ENCODE data around the gene KCNQ1. TPM values are rescaled to one million over a fixed set of nuclear protein-coding genes. Genes with fewer than 3 reads are reported as not detected.

The KCNQ1 gene
- total RNA-seq, 1 experiment from 2014 or later: 10.7 TPM

GRCh38 chr11:2588809-2589537 is 144.2 kb downstream of the KCNQ1 start:
- DNase-seq (ENCODE audit: low read depth, low spot score) (no peak), ATAC-seq (no peak)
- intact Hi-C loops (cut with micrococcal nuclease): no loop called here
- Histone ChIP-seq H3K9ac (ENCODE audit: low read length) (no peak overlapping the region), H3K27ac (ENCODE audit: low read depth, low read length) (no peak overlapping the region), H3K27me3 (ENCODE audit: insufficient read depth, low read length) (no peaks in the 10 kb centered on the region), H3K4me1 (ENCODE audit: control insufficient read depth in 1 of 2, insufficient read depth in 2 of 2, low read length in 2 of 2) (no peaks in the 10 kb centered on the region), H3K9me2 (ENCODE audit: insufficient read depth) (no peaks in the 10 kb centered on the region), H4K20me1 (ENCODE audit: insufficient read depth) (no peaks in the 10 kb centered on the region), H3K9me3 (ENCODE audit: control insufficient read depth in 1 of 2, insufficient read depth in 1 of 2, low read depth in 1 of 2, low read length in 2 of 2) (peaks cover 0 to 2% of the 10 kb centered on the region in 2 experiments; a peak in 1 of 4 replicates), H3K79me2 (ENCODE audit: insufficient read depth, low read length) (no peaks in the 10 kb centered on the region), H2AFZ (ENCODE audit: low read depth, low read length, poor library complexity, severe bottlenecking) (no peak overlapping the region), H3K4me2 (ENCODE audit: low read length) (no peak overlapping the region), H3K36me3 (ENCODE audit: control insufficient read depth in 1 of 2, insufficient read depth in 2 of 2, low read length in 2 of 2) (no peaks in the 10 kb centered on the region), H3K4me3 (replicated peaks in 1 of 2; ENCODE audit: low read depth in 1 of 2, low read length in 2 of 2) (no peak overlapping the region)
- ChIA-PET CTCF (no interaction called here), RAD21 (ENCODE audit: low non-redundant PET in 1 of 2, low total read pairs in 2 of 2, uncharacterized antibody in 2 of 2, unreplicated experiment in 2 of 2) (no interaction called here), POLR2A (no interaction called here)
- no TSS peak for BruUV-seq (replicated peaks)
- TF ChIP-seq ELF1 (IDR thresholded peaks at IDR 0.05; ENCODE audit: borderline replicate concordance, low read depth) (no peak), POLR2A (IDR thresholded peaks at IDR 0.05; ENCODE audit: borderline replicate concordance, extremely low read depth, insufficient read depth, insufficient read length) (no peak), ZFX (IDR thresholded peaks at IDR 0.05) (no peak)

- Histone ChIP-seq H3K9me2 (ENCODE audit: insufficient read depth) (no peaks in the 10 kb centered on the region), H3K27me3 (ENCODE audit: insufficient read depth, low read length) (no peaks in the 10 kb centered on the region), H3K9ac (ENCODE audit: low read length) (no peak overlapping the region), H3K36me3 (ENCODE audit: control insufficient read depth in 1 of 2, insufficient read depth in 2 of 2, low read length in 2 of 2) (no peaks in the 10 kb centered on the region), H4K20me1 (ENCODE audit: insufficient read depth) (no peaks in the 10 kb centered on the region), H3K4me2 (ENCODE audit: low read length) (no peak overlapping the region), H3K4me3 (replicated peaks in 1 of 2; ENCODE audit: low read depth in 1 of 2, low read length in 2 of 2) (no peak overlapping the region), H2AFZ (ENCODE audit: low read depth, low read length, poor library complexity, severe bottlenecking) (no peak overlapping the region), H3K4me1 (ENCODE audit: control insufficient read depth in 1 of 2, insufficient read depth in 2 of 2, low read length in 2 of 2) (no peaks in the 10 kb centered on the region), H3K9me3 (ENCODE audit: control insufficient read depth in 1 of 2, insufficient read depth in 1 of 2, low read depth in 1 of 2, low read length in 2 of 2) (peaks cover 0 to 3% of the 10 kb centered on the region in 2 experiments; a peak in 1 of 4 replicates), H3K27ac (ENCODE audit: low read depth, low read length) (no peak overlapping the region), H3K79me2 (ENCODE audit: insufficient read depth, low read length) (no peaks in the 10 kb centered on the region)
- no peak for DNase-seq (ENCODE audit: low read depth, low spot score)
- ChIA-PET CTCF (no interaction called here), RAD21 (ENCODE audit: low non-redundant PET in 1 of 2, low total read pairs in 2 of 2, uncharacterized antibody in 2 of 2, unreplicated experiment in 2 of 2) (no interaction called here), POLR2A (no interaction called here)
- intact Hi-C loops (cut with micrococcal nuclease): no loop called here
- no TSS peak for BruUV-seq (replicated peaks)
- TF ChIP-seq MAX (IDR thresholded peaks at IDR 0.05): no peak
- no peak for TF ChIP-seq ZFX (IDR thresholded peaks at IDR 0.05)
- TF ChIP-seq SIN3A (IDR thresholded peaks at IDR 0.05; ENCODE audit: low read depth): no peak
- TF ChIP-seq JUND (IDR thresholded peaks at IDR 0.05): no peak
- TF ChIP-seq SP1 (IDR thresholded peaks at IDR 0.05; ENCODE audit: low read depth): no peak
- TF ChIP-seq POLR2A (IDR thresholded peaks at IDR 0.05; ENCODE audit: borderline replicate concordance, extremely low read depth, insufficient read depth, insufficient read length): no peak
- no peak for TF ChIP-seq REST (IDR thresholded peaks at IDR 0.05; ENCODE audit: low read depth)
- no peak for TF ChIP-seq SRF (IDR thresholded peaks at IDR 0.05; ENCODE audit: low read depth)
- no peak for TF ChIP-seq TCF7L2 (IDR thresholded peaks at IDR 0.05; ENCODE audit: borderline replicate concordance, extremely low read depth, insufficient read depth, insufficient read length)
- TF ChIP-seq RAD21 (IDR thresholded peaks at IDR 0.05; ENCODE audit: low read depth): no peak
- TF ChIP-seq POLR2AphosphoS5 (IDR thresholded peaks at IDR 0.05; ENCODE audit: low read depth, low read length): no peak
- no peak for TF ChIP-seq EZH2phosphoT487 (IDR thresholded peaks at IDR 0.05; ENCODE audit: borderline replicate concordance)
- TF ChIP-seq CTCF (IDR thresholded peaks at IDR 0.05 in 2 of 3, conservative IDR thresholded peaks at IDR 0.05 in 1 of 3; ENCODE audit: borderline replicate concordance in 1 of 3, insufficient read depth in 1 of 3, low read depth in 2 of 3, low read length in 2 of 3): no peak
- TF ChIP-seq YY1 (IDR thresholded peaks at IDR 0.05; ENCODE audit: extremely low read depth, insufficient replicate concordance, low read depth, low read length): no peak
- no peak for TF ChIP-seq FOSL1 (IDR thresholded peaks at IDR 0.05; ENCODE audit: low read depth)
- no peak for ATAC-seq
These were observed 144.7 kb downstream of the KCNQ1 start for GRCh38 chr11:2589538-2589934.
